NCI-H1930 (cell line): ENCODE measurements around the gene OS9.
"Not testable (repeated sequence)": the region's sequence is repeated elsewhere in the genome, so short reads cannot be mapped to it uniquely, and the experiment has no call there.

ENCODE experiments used
- DNase-seq, 2 experiments: peaks; one replicate each; lab custom pipeline; 2025; lab: John Stamatoyannopoulos, UW

The OS9 gene

GRCh38 chr12:57693659-57694458 is at the start of gene OS9:
OS9 (plus strand) TSS chr12:57694132; CDS start chr12:57694162, 30 bp downstream.
- DNase-seq: peak; percentile 98 to 99

- not testable (repeated sequence) for DNase-seq
Measured at GRCh38 chr12:57645990-57646658, 47.8 kb upstream of the OS9 start.

- DNase-seq: not testable (repeated sequence)
Measured at GRCh38 chr12:57646659-57647049, 47.3 kb upstream of the OS9 start.

GRCh38 chr12:57654042-57654441 is 39.9 kb upstream of the OS9 start:
- DNase-seq: no peak

- DNase-seq: no peak
Measured at GRCh38 chr12:57655541-57656240, 38.2 kb upstream of the OS9 start.

GRCh38 chr12:57656408-57656807 is 37.5 kb upstream of the OS9 start:
- not testable (repeated sequence) for DNase-seq

- no peak for DNase-seq
Measured at GRCh38 chr12:57657744-57658143, 36.2 kb upstream of the OS9 start.

- DNase-seq: no peak
Measured at GRCh38 chr12:57658890-57659289, 35.0 kb upstream of the OS9 start.

GRCh38 chr12:57661376-57661775 is 32.6 kb upstream of the OS9 start:
- DNase-seq: no peak

- DNase-seq: not testable (repeated sequence)
Measured at GRCh38 chr12:57665066-57665820, 28.7 kb upstream of the OS9 start.

GRCh38 chr12:57666897-57667296 is 27.0 kb upstream of the OS9 start:
- DNase-seq: no peak

GRCh38 chr12:57669691-57670090 is 24.2 kb upstream of the OS9 start:
- not testable (repeated sequence) for DNase-seq

GRCh38 chr12:57671811-57672210 is 22.1 kb upstream of the OS9 start:
- not testable (repeated sequence) for DNase-seq

GRCh38 chr12:57672801-57673200 is 21.1 kb upstream of the OS9 start:
- DNase-seq: no peak

GRCh38 chr12:57674691-57675090 is 19.2 kb upstream of the OS9 start:
- DNase-seq: no peak

GRCh38 chr12:57677947-57678346 is 16.0 kb upstream of the OS9 start:
- DNase-seq: not testable (repeated sequence)

- no peak for DNase-seq
Measured at GRCh38 chr12:57679697-57680096, 14.2 kb upstream of the OS9 start.

GRCh38 chr12:57687862-57688261 is 6.1 kb upstream of the OS9 start:
- DNase-seq: no peak

GRCh38 chr12:57688931-57689330 is 5.0 kb upstream of the OS9 start:
- DNase-seq: no peak

- DNase-seq: no peak
Measured at GRCh38 chr12:57692500-57692899, 1.4 kb upstream of the OS9 start.

- peak in 1 of 2 experiments; percentile 39 for DNase-seq
Measured at GRCh38 chr12:57693317-57693658, 644 bp upstream of the OS9 start.

- no peak for DNase-seq
Measured at GRCh38 chr12:57694459-57695019, 607 bp downstream of the OS9 start.
